ENCODE measurements around the gene OCA2.

DNA sequence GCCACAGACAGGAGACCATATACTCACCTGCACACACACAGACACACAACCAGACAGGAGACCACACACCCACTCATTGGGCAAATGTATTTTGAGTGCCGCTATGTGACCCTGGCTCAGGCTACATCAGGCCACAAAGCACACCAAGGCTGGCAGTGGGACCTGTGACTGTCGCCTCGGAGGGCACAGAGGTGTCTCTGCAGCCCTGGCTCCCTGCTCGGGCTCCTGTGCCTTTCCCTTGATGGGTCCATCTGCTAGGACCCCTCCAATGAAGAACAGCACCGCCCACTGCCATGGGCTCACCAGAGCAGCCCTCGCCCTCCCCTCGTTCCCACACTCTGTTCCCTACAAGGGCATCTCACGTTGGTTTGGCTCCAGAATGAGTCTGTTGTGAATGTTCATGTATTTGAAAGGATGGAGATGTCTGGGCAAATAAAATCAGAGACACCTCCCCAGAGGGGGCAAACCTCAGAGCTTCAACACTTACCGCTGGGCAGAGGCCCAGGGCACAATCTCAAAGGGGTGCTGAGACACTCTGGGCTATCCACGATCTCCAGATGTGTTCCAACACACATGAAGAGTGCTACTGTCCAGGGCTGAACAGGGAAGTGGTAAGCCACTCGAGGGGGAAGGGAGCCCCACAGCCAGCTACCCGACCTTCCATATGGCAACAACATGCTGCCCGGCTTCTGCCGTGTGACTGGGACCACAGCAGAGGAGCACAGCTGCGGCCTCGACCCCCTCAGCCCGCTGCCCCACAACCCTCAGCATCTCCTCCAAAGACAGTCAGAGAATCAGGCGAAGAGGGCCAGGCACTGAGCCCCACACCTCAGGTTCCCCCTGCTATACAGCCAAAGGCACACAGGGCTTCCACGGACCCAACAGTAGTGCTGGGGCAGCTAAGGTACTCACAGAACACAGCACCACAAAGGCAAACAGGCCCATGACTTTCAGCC, 74.9 kb downstream of the OCA2 start:
- no peak for TF ChIP-seq POLR2A (IDR thresholded peaks at IDR 0.05)
- TF ChIP-seq, protein P1, sequence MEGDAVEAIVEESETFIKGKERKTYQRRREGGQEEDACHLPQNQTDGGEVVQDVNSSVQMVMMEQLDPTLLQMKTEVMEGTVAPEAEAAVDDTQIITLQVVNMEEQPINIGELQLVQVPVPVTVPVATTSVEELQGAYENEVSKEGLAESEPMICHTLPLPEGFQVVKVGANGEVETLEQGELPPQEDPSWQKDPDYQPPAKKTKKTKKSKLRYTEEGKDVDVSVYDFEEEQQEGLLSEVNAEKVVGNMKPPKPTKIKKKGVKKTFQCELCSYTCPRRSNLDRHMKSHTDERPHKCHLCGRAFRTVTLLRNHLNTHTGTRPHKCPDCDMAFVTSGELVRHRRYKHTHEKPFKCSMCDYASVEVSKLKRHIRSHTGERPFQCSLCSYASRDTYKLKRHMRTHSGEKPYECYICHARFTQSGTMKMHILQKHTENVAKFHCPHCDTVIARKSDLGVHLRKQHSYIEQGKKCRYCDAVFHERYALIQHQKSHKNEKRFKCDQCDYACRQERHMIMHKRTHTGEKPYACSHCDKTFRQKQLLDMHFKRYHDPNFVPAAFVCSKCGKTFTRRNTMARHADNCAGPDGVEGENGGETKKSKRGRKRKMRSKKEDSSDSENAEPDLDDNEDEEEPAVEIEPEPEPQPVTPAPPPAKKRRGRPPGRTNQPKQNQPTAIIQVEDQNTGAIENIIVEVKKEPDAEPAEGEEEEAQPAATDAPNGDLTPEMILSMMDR (IDR thresholded peaks at IDR 0.05): no peak
